GM21529 (cell line): Measurements from ENCODE around the gene RAVER1.

ENCODE experiments used
- ATAC-seq: cut with Tn5 transposase; IDR thresholded peaks from one replicate; pipeline ENCODE4 v1.9.1; 2021; ENCODE audit not compliant: unreplicated experiment

RAVER1 gene

GRCh38 chr19:10320602-10321416, 12.5 kb downstream of the RAVER1 start:
- ATAC-seq = no peak

GRCh38 chr19:10318807-10319682, 14.3 kb downstream of the RAVER1 start:
- no peak for ATAC-seq

GRCh38 chr19:10317857-10318462, 15.4 kb downstream of the RAVER1 start:
- ATAC-seq = no peak

GRCh38 chr19:10317045-10317856, 16.1 kb downstream of the RAVER1 start:
- ATAC-seq = no peak

- no peak for ATAC-seq
Observed at GRCh38 chr19:10316229-10317044, 16.9 kb downstream of the RAVER1 start.

- ATAC-seq = no peak
Observed at GRCh38 chr19:10315335-10316214, 17.8 kb downstream of the RAVER1 start, which contains the start of gene FDX2. FDX2 (minus strand) TSS chr19:10316015; CDS start chr19:10315996, 19 bp downstream.

- ATAC-seq = no peak
Observed at GRCh38 chr19:10309423-10309822, 23.9 kb downstream of the RAVER1 start, which contains the start of gene ZGLP1. ZGLP1 (minus strand) TSS chr19:10309815.

GRCh38 chr19:10306327-10306726, 27.0 kb downstream of the RAVER1 start:
- ATAC-seq = no peak

- ATAC-seq = no peak
Observed at GRCh38 chr19:10305139-10305806, 28.1 kb downstream of the RAVER1 start.

- no peak for ATAC-seq
Observed at GRCh38 chr19:10299545-10300458, 33.5 kb downstream of the RAVER1 start.

GRCh38 chr19:10295847-10296591, 37.3 kb downstream of the RAVER1 start:
- ATAC-seq = no peak

- ATAC-seq = no peak
Observed at GRCh38 chr19:10295305-10295846, 38.0 kb downstream of the RAVER1 start.

- ATAC-seq = no peak
Observed at GRCh38 chr19:10294368-10294697, 39.0 kb downstream of the RAVER1 start.

- ATAC-seq = no peak
Observed at GRCh38 chr19:10293637-10294367, 39.5 kb downstream of the RAVER1 start.

GRCh38 chr19:10292789-10293636, 40.3 kb downstream of the RAVER1 start:
- no peak for ATAC-seq
